GM19238 (cell line): Measurements from ENCODE around the gene THAP12.
"Not testable (repeated sequence)": the region's sequence is repeated elsewhere in the genome, so short reads cannot be mapped to it uniquely, and the experiment has no call there.

Experiments
- DNase-seq: peaks from one replicate; pipeline ENCODE4 v3.0.0; 2011; ENCODE audit warnings: low spot score; ENCODE audit not compliant: insufficient read length

The THAP12 gene

DNA sequence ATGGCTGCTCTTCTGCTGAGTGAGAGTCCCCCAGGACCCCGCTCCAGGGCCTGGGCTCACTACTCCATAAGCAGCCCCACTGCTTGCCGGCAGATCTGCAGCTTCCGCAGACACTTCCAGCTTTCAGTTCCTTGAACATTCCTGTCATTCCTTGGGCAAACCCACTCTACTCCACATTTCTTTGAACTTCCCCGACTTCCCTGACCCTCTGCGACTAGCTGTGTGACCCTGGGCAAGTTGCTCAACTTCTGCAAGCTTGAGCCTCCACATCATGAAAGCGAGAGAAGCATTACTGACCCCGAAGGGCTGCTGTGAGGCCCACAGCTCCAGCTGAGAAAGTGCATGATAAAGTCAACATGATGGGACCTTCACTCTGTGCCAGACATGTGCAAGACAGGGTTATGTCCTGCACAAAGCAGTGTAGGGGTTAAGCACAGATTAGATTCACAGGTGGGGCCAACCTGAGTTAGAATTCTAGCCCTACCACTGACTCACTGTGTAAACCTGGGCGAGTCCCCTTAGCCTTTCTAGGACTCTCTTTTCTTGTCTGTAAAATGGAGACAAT lies 51.8 kb downstream of the THAP12 start:
- no peak for DNase-seq

DNA sequence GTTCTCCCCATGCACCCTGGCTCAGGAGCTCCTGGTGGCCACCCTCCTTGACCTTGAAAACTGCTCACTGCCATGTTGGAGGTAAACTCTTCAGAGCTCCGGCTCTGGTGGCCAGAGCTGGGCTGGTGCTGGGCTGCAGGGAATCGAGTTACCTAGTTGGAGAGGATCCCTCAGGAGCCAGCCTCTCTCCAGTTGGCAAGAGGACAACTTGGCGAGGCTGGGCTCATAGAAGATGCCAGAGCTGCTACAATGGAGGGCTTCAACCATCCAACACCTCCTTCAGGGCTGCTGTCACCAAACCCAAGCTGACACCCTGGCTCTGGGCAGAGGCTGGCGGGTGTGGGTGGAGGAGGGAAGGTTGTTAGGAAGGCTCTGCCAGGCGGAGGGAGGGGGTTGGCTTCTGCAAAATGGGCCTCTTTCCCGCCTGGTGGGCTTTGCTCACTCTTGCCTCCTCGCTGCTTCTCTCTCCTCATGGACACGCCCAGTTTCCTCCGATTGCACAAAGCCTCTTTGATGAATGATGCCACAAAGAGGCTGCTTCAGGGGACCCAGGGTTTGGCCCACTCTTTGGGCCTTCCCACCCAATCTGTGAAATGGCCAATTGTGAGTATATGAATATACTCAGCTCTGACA lies 53.1 kb downstream of the THAP12 start:
- DNase-seq = no peak

DNA sequence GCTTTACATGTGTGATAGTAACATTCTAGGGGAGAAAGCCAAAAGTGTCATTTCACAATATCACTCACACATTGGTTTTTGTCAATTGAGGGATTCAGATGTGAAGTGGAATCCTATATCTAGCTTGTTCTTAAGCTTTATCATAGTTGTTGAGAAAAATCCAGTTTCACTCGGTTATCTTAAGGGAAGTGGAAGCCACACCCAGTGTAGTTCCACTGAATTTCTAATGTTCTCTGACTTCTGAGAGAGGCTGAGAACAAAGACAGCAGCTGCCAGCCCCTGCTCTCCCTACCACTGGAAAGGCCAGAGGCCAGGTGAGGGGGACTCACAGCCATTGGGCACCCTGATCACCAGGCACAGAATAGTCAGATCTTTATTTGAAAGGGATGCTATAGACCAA lies 53.7 kb downstream of the THAP12 start:
- no peak for DNase-seq

DNA sequence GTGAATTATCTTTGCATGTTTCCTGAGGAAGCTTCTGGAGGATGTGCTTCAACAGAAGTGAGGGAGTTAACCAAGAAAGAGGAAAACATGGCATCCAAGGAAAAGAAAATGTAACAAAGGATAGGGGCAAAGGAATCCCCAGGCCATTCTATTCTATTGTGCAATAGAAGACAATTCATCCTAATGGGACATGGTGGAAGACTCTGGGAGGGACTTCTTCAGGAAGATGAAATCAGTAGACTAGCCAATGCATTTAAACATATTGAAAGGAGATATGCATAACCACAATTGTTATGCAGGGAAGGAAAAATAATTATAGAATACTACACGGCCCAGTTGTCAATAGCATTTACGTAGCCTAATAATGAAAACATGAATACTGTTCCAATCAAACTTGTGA lies 55.7 kb downstream of the THAP12 start:
- DNase-seq = no peak

DNA sequence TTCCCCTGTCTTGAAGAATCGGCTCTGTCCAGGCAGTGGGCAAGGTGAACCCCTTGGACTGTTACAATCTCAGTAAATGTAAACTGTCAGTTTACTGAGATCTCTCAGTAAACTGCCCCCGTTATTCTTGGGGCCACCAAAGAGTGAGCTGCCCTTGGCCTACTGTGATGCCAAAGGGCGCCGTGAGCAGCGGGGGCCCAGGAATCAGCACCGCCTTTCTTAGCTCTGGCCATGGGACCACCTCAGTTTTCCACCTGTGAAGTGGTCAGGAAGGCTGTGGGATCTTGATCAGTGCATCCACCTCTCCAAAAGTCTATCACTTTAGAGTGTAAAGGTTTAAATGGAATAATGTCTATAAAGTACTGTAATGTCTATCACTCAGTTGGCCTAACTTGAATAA lies 57.1 kb downstream of the THAP12 start:
- no peak for DNase-seq

DNA sequence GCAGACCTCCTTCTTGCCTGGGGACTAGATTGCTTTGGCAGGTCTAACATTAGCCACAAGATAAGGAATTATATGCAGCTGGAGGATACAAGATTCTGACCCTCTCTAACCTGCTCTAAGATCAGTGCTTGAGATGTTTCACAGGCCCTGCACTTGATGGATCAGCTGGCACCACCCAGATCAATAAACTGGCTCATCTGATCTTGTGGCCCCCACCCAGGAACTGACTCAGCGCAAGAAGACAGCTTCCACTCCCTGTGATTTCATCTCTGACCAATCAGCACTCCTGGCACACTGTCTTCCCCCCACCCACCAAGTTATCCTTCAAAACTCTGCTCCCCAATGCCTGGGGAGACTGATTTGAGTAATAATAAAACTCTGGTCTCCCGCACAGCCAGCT lies 57.6 kb downstream of the THAP12 start:
- DNase-seq = not testable (repeated sequence)

DNA sequence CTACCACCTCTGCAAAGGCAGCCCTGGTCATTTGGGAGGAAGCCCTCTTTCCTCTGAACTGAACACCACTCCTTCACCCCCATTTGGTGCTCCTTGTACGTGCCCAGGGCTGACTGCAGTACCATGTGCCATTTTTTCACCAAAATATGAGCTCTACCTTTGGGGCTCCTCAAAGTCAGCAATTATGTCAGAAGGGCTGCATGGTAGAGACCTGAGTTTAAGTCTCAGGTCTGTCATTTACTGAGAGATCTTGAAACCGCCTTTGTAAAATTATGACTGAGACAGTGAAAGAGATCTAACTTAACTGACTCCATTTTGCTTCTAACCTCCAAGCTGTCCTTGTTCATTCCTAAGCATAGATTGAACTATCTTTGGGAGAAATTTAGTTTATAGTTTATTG lies 58.0 kb downstream of the THAP12 start:
- no peak for DNase-seq

DNA sequence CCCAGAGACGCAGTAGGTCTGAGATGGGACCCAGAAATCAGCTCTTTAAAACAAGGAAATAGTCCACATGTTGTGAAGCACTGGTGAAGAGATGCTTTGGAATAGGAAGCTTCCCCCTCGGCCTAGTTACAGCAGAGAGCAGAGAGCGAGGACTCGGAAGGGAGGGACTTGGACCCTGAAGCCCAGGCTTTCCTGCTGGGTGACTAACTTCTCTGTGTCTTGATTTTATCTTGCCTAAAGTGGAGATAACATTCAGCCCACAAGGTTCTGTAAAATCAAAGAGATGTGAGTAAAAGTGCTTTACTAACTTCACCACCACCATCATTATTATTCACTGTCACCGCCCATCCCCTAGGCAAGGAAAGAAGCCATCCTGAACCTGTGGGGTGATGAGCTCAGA lies 58.4 kb downstream of the THAP12 start:
- no peak for DNase-seq

DNA sequence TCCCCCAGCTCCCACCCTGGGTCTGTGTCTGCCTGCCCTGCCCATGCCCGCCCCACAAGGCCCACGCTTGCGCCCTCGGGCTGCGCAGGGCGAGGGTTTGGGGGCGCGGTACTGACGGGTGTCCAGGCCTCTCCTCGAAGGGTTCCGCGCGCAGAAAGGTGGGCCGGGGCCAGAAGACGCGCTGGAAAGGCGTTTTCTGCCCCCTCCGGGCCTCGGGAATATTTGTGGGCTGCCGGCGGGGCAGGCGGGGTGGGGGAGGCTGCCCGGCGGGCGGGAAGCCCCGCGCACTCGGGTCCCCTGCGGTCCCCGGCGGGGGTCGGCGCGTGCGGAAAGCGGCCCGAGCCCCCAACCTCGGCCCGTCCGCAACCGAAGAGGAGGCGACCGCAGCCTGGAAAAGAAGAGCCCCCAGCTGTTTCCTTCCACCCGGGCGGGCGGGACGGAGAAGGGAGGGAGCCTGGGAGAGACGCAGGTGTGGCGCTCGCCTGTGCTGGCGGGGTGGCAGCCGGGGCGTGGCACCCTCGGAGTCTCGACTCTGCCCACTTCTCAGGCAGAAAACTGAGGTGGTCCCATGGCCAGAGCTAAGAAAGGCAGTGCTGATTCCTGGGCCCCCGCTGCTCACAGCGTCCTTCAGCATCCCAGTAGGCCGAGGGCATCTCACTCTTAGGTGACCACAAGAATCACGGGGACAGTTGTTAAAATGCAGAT lies 59.0 kb downstream of the THAP12 start:
- no peak for DNase-seq

DNA sequence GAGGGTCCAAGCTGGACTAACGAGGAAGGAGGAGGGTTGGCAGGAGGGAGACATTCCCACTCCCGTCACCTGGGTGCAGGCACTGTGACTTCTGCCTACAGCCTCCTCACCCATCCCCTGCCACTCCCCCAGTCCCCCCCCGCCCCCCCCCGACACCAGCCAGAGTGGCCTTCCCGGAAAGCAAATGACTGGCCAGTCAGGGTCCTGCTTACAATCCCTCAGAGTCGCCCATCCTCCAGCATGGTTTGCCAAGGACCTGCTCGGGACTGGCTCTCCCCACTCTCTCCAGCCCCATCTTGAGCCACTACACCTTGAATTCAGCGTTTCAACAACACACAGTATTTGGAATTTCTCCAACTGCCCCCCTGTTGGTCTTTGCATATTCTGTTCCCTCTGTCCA lies 59.6 kb downstream of the THAP12 start:
- no peak for DNase-seq

DNA sequence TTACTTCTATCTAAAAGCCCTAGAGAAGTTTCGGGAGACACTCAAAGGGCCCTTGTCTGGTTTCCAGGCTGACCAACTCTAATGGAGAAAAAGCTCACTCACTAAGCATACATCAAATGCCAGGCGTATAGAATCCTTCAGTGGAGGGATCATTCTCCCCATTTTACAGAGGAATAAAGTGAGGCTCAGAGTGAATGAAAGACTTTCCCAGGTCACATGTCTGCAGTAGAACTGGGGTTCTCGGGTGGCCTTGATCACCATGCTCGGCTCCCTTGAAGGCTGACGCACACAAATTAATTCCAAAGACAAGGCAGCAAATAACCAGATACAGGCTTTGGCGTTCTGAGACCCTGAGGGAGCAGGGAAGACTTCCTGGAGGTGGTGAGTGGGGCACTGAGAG lies 60.0 kb downstream of the THAP12 start:
- DNase-seq = no peak

DNA sequence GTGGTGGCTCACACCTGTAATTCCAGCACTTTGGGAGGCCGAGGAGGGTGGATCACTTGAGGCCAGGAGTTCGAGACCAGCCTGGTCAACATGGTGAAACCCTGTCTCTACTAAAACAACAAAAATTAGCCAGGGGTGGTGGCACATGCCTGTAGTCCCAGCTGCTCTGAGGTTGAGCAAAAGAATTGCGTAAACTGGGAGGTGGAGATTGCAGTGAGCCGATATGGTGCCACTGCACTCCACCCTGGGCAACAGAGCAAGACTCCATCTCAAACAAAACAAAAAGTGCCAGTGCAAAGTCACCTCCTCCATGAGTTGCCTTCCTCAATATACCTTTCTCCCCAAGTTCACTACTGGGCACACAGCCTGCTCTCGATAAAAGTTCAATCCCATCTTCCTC lies 61.1 kb downstream of the THAP12 start:
- DNase-seq = not testable (repeated sequence)

DNA sequence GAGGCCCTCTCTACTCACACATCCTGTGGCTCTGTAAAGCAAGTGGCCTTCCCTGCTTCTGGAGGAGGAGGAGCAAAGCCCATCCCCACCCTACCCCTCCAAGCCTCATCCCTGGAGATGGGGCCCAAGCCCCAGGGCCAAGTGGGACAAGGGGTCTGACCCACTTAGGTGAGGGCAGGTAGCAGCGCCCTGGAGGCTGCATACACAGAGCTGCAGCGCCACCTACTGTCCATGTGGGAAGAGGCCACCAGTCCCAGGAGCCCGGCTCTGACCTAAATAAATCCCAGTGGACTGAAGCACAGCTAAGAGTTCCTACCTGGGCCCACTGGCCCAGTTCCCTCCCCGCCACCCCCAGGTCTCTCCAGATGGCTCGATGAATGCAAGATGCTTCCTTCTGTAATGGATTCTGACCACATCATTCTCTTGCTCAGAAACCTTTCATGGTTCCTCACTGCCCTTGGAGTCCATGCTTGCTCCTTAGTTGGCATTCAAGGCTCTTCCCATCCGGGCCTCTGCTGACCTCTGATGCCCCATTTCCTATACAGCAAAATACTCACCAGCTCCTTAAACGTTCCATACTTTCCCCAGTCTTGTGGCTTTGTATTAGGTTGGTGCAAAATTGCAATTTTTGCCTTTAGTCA lies 62.1 kb downstream of the THAP12 start:
- DNase-seq = peak; percentile 84

DNA sequence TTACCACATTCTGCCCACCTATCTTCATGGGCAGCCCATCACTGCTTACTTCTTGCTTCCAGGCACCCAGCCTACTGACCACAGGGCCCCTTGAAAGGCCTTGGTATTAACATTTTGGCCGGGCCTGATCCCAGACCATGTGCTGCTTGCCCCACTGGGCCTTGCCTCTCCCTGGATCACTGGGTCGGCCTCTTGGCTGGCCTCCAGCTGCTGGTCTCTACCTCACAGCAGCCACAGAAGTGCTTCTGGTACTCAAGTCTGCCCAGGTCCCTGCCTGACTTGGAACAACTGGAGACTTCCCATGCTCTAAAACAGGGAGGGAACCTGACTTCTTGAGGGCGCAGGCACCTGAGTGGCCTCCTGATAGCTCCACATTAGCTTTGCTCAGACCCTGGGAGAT lies 63.6 kb downstream of the THAP12 start:
- DNase-seq = no peak

DNA sequence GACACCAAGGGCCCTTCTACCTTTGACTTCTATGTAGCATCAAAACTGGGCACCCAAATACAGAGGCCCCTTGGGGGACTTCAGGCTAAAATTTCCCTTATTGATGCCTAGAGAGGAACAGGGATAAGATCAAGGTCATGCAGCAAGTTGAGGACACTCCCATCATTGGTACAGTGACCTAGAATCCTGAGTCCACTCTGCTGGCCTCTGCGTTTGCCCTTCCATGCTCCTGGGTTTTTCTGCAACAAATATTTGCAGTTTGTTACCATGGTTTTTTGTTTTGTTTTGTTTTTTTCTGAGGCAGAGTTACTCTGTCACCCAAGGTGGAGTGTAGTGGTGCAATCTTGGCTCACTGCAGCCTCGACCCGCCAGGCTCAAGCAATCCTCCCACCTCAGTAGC lies 64.2 kb downstream of the THAP12 start:
- no peak for DNase-seq

DNA sequence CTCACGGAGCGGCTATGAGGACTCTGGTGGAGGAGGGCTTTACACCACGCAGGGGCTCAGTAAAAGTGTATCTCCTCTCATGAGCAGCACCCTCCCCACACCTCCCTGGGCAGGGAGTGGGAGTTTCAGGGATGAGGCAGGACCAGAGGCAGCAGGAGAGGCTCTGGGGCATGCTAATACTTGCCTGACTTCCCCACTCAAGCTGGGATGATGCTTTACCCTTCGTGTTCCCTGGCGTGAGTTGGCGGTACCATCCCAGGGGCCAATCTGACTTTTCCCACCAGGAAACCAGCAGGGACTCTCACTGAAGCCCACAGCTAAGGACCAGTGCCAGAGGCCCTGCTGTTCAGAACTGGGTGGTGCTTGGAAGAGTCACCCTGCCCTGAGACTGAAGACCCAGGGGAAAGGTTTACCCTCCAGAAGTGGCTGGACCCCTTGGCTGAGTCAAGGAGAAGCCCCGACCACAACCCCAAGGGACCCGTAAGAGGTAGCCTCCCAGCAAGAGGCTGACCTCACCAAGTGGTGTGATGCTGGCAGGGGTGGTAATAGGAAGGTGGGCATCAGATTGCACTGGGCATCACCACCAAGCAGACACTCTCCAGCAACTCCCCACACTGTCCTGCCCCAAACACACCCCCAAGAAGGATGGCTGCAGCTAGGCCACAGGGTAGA lies 65.6 kb downstream of the THAP12 start:
- no peak for DNase-seq

DNA sequence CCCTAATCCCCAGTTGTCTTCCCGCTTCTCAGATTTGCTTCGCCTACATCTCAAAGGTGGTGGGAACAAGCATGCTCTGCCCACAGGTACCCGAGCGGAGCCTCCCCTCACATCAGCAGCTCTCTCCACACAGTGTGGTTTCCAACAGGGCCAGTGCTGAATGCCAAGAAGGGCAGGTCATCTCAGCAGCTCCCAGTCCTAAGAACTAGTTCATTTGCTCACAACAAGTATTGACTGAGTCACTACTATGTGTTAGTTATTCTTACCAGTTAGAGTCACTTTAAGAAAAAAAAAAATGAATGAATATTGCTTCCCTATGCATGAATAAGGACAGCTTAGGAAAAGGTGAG lies 66.2 kb downstream of the THAP12 start:
- no peak for DNase-seq

DNA sequence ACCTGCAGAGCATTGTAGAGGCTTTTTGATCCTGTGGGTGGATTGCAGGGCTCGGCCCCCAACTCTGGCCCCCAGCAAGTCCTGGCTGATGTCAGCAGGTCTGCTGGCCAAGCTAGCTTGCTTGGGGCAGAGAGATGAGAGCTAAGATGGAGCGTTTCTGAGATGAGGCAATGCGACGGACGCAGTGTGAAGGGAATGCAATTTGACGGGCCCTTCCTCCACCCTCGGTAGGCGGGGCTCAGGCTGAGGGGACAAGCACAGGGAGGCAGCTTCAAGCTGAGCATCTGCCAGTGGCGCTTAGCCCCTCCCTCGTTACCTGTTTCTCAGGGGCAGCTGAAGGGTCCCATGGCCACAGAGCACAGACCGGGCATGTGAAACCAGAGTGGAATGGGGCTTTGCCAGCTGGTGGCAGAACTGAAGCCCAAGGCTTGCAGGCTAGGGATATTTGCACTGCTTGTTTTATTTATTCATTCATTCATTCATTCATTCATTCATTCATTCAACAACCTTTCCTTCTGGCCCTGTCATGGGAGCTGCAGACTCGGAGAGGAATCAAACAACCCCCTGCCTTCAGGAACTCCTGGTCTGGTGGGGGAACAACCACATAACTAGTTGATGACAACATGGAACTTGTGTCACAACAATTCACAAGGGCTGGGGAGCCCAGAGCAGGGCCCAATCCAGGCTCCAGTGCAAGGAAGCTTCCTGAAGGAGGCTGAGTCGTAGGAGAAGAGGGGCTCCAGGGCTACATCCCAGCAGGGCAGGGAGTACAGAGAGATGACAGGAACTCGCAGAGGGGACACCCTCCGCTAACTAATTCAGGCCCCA lies 66.8 kb downstream of the THAP12 start:
- DNase-seq = no peak

DNA sequence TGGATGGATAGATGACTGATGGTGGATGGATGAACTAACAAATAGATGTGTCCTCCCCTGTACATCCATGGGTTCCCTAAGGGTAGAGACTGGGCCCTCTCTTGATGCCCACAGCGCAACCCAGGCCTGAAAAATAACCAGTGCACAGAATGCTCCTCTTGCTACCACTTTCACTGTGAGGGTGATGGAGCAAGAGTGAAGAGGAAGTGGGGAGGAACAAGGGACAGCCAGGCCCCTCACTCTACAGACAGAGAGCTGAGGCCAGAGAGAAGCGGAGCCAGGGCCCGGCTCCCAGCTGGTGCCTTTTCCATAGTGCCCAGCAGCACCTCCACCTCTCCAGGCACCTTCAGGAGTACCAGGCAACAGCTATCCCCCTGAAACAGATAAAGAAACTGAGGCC lies 67.7 kb downstream of the THAP12 start:
- DNase-seq = no peak

DNA sequence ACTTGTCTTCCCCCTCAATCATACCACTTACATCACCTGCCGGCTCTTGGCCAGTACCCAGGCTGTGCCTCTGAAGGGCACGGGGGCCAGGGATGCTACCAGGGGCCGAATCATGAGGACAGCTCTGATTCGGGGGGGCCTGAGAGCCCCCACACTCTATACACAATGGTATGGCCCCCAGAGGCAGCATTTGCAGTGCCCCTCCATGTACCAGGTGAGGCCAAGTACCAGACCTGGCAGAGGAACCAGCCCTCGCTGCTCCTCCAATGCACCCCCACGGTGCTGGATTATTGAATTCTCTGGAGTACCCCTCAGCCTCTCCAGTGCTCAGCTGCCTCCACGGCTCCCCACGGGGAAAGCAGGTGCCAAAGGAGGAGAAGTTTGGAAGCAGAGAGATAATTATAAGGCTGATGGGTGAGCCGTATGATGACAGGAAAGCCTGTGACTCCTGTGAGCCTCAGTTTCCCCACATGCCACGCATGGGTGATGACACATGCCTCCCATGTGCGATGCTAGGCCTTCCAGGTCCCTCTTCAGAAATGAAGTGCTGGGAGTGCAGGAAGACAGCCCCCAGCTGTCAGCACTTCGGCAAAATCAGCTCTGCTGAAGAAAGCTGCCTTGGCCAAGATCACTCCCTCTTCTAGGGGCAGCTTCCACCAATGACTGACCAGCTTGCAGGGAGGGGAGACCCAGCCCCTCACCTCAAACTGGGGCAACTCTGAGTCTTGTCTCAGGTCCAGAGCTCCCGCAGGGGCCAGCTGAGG lies 69.9 kb downstream of the THAP12 start:
- no peak for DNase-seq
